H1 (cell line): ENCODE data around the gene KCNC1. TPM values are rescaled to one million over a fixed set of nuclear protein-coding genes. Genes with fewer than 3 reads are reported as not detected.

Experiments
- FOSL1 ChIP-seq: IDR thresholded peaks from 2 replicates; pipeline ENCODE4 v1.6.1; 2011; ENCODE audit warnings: mild to moderate bottlenecking, low read depth, low read length, moderate library complexity; ENCODE audit not compliant: insufficient read depth
- MAX ChIP-seq: IDR thresholded peaks from 2 replicates; pipeline ENCODE4 v1.6.1; 2012; ENCODE audit warnings: inconsistent platforms
- SIRT6 ChIP-seq: IDR thresholded peaks from one replicate; pipeline ENCODE4 v1.7.1; 2012; ENCODE audit warnings: low read length, inconsistent platforms
- SRF ChIP-seq: IDR thresholded peaks from 2 replicates; pipeline ENCODE4 v1.6.1; 2011; ENCODE audit warnings: mild to moderate bottlenecking, low read depth, low read length, moderate library complexity
- ZNF274 ChIP-seq: IDR thresholded peaks from 2 replicates; pipeline ENCODE4 v1.7.0; 2012; ENCODE audit warnings: low read length, borderline replicate concordance; ENCODE audit errors: extremely low read depth
- polyA plus RNA-seq, 7 experiments: library from polyadenylated mRNA; depleted of rRNA in 3 of 7; stranded (reverse) in 5 of 7; unstranded in 2 of 7; fragments of >200 nt in 5 of 7; fragments of 200-250 nt in 2 of 7; gene quantifications; 1 replicate in 5 of 7; 2 replicates in 1 of 7; 4 replicates in 1 of 7; pipeline versions ENCODE4 v1.2.1 to v1.2.3, GENCODE V29; 2011 to 2013; ENCODE audit warnings: missing spikeins in 2 of 7, mixed read lengths in 2 of 7
- total RNA-seq: library from RNA; stranded (reverse); fragmentation: NEBNext Ultra II Directional; extraction: Animal tissue kit (Norgen Biotek cat#: 25700); gene quantifications from 2 replicates; pipeline ENCODE4 v1.2.1, GENCODE V29; 2021

The KCNC1 gene
- total and polyA plus RNA-seq, 2 of the 8 experiments (the other 6 are each of a cell fraction or from before 2014, with no cell fraction given), result 0.11 to 0.26 TPM

GRCh38 chr11:17775035-17775348 is 40.4 kb downstream of the KCNC1 start (continued):
- TF ChIP-seq MAX, result no peak
- no peak for TF ChIP-seq SIRT6
- no peak for TF ChIP-seq ZNF274
- TF ChIP-seq SRF, result no peak
- TF ChIP-seq FOSL1, result no peak
